Erythroblast (primary cell): ENCODE results near the gene UBL4B.

Source experiments
- GATA1 ChIP-seq: IDR thresholded peaks from 2 replicates; pipeline ENCODE4 v1.6.1; 2011; ENCODE audit warnings: low read depth, mild to moderate bottlenecking, control low read depth, low read length, moderate library complexity
- POLR2A ChIP-seq: IDR thresholded peaks from 2 replicates; pipeline ENCODE4 v1.6.1; 2011; ENCODE audit warnings: mild to moderate bottlenecking, low read length

- TF ChIP-seq POLR2A (no peak), GATA1 (no peak)
Observed at GRCh38 chr1:110114173-110114572, 1.9 kb downstream of the UBL4B start.
